Measurements from ENCODE around the gene S100Z. TPM values are rescaled to one million over a fixed set of nuclear protein-coding genes. Genes with fewer than 3 reads are reported as not detected.

Gene S100Z
- total and polyA plus RNA-seq, 2 donors (not counting 1 experiment from before 2014, with no cell fraction given): 1.0 to 2.4 TPM

GRCh38 chr5:76808141-76808691, 41.6 kb upstream of the S100Z start:
- ChIA-PET POLR2A (no interaction called here), CTCF (no interaction called here)
- Histone ChIP-seq H3K27ac (ENCODE audit: low read length in 2 of 2) (no peak overlapping the region), H3K9ac (ENCODE audit: low read length) (no peak overlapping the region), H3K4me3 (ENCODE audit: control extremely low read depth in 1 of 5, extremely low read depth in 1 of 5, insufficient read depth in 1 of 5, low read depth in 2 of 5, low read length in 4 of 5) (no peak overlapping the region), H4K20me1 (ENCODE audit: control insufficient read depth, insufficient read depth, low read length, poor library complexity, severe bottlenecking) (no peaks in the 10 kb centered on the region), H3K79me2 (ENCODE audit: control insufficient read depth, insufficient read depth, low read length) (no peaks in the 10 kb centered on the region), H2AFZ (ENCODE audit: insufficient read depth, low read depth, low read length, poor library complexity, severe bottlenecking) (no peak overlapping the region), H3K4me1 (ENCODE audit: control insufficient read depth in 2 of 2, insufficient read depth in 2 of 2, low read length in 2 of 2) (no peaks in the 10 kb centered on the region), H3K36me3 (replicated peaks in 1 of 2; ENCODE audit: control extremely low read depth in 1 of 2, control insufficient read depth in 1 of 2, extremely low read depth in 1 of 2, insufficient read depth in 2 of 2, low read length in 1 of 2) (no peaks in the 10 kb centered on the region), H3K27me3 (replicated peaks in 1 of 4; ENCODE audit: control extremely low read depth in 1 of 4, control insufficient read depth in 3 of 4, insufficient read depth in 4 of 4, low read length in 3 of 4) (no peaks in the 10 kb centered on the region), H3K4me2 (replicated peaks; ENCODE audit: low read depth, low read length, poor library complexity, severe bottlenecking) (no peak overlapping the region), H3K9me3 (ENCODE audit: control extremely low read depth in 1 of 3, control insufficient read depth in 2 of 3, insufficient read depth in 1 of 3, low read length in 2 of 3) (peaks cover 0 to 6% (median 0%) of the 10 kb centered on the region in 3 donors)
- intact Hi-C loops (cut with micrococcal nuclease): no loop called here
- H3K4me3 Mint-ChIP-seq: no peak overlapping the region
- peaks cover 2% of the 10 kb centered on the region for H3K27me3 Mint-ChIP-seq
- WGBS (ENCODE audit: insufficient coverage): 90% methylated on average over 3 of the region's 5 CpGs
- no peak for ATAC-seq (ENCODE audit: low read depth)
- no peaks in the 10 kb centered on the region for H3K9me3 Mint-ChIP-seq (ENCODE audit: insufficient read depth)
- H3K27ac Mint-ChIP-seq: no peak overlapping the region
- H3K4me1 Mint-ChIP-seq: no peaks in the 10 kb centered on the region
- TF ChIP-seq EZH2 (IDR thresholded peaks at IDR 0.05; ENCODE audit: borderline replicate concordance, insufficient read depth, low read depth, low read length, poor library complexity, severe bottlenecking) (no peak), CTCF (IDR thresholded peaks at IDR 0.05) (no peak)
- no peak for DNase-seq

GRCh38 chr5:76809141-76809540, 40.7 kb upstream of the S100Z start:
- Histone ChIP-seq H3K9me3 (ENCODE audit: control extremely low read depth in 1 of 3, control insufficient read depth in 2 of 3, insufficient read depth in 1 of 3, low read length in 2 of 3) (peaks cover 0 to 6% (median 0%) of the 10 kb centered on the region in 3 donors), H3K4me2 (replicated peaks; ENCODE audit: low read depth, low read length, poor library complexity, severe bottlenecking) (no peak overlapping the region)
- intact Hi-C loops (cut with micrococcal nuclease): no loop called here

More at GRCh38 chr5:76809141-76809540, 40.7 kb upstream of the S100Z start:
- Histone ChIP-seq H4K20me1 (ENCODE audit: control insufficient read depth, insufficient read depth, low read length, poor library complexity, severe bottlenecking) (no peaks in the 10 kb centered on the region), H3K4me1 (ENCODE audit: control insufficient read depth in 2 of 2, insufficient read depth in 2 of 2, low read length in 2 of 2) (no peaks in the 10 kb centered on the region), H3K9ac (ENCODE audit: low read length) (no peak overlapping the region), H3K79me2 (ENCODE audit: control insufficient read depth, insufficient read depth, low read length) (no peaks in the 10 kb centered on the region), H3K36me3 (replicated peaks in 1 of 2; ENCODE audit: control extremely low read depth in 1 of 2, control insufficient read depth in 1 of 2, extremely low read depth in 1 of 2, insufficient read depth in 2 of 2, low read length in 1 of 2) (no peaks in the 10 kb centered on the region), H3K27ac (ENCODE audit: low read length in 2 of 2) (no peak overlapping the region), H3K27me3 (replicated peaks in 1 of 4; ENCODE audit: control extremely low read depth in 1 of 4, control insufficient read depth in 3 of 4, insufficient read depth in 4 of 4, low read length in 3 of 4) (no peaks in the 10 kb centered on the region), H2AFZ (ENCODE audit: insufficient read depth, low read depth, low read length, poor library complexity, severe bottlenecking) (no peak overlapping the region), H3K4me3 (ENCODE audit: control extremely low read depth in 1 of 5, extremely low read depth in 1 of 5, insufficient read depth in 1 of 5, low read depth in 2 of 5, low read length in 4 of 5) (no peak overlapping the region)
- POLR2A ChIA-PET: no interaction called here
- Mint-ChIP-seq H3K27me3 (peaks cover 1% of the 10 kb centered on the region), H3K4me3 (no peak overlapping the region), H3K27ac (no peak overlapping the region), H3K9me3 (ENCODE audit: insufficient read depth) (no peaks in the 10 kb centered on the region), H3K4me1 (no peaks in the 10 kb centered on the region)
- 93% methylated on average over 4 of the region's 4 CpGs for WGBS (ENCODE audit: insufficient coverage)
- CTCF ChIA-PET: no interaction called here
- ATAC-seq (ENCODE audit: low read depth): no peak
- no peak for DNase-seq
- no peak for TF ChIP-seq CTCF (IDR thresholded peaks at IDR 0.05)
- TF ChIP-seq EZH2 (IDR thresholded peaks at IDR 0.05; ENCODE audit: borderline replicate concordance, insufficient read depth, low read depth, low read length, poor library complexity, severe bottlenecking): no peak
